HG02870 (cell line): Measurements from ENCODE around the gene PDGFC.

Source experiments
- ATAC-seq: cut with Tn5 transposase; IDR thresholded peaks from one replicate; pipeline ENCODE4 v1.9.1; 2021; ENCODE audit warnings: mild to moderate bottlenecking, moderate library complexity; ENCODE audit not compliant: unreplicated experiment

PDGFC gene

GRCh38 chr4:156792462-156793085 lies 179.0 kb downstream of the PDGFC start:
- no peak for ATAC-seq

- ATAC-seq: no peak
These were observed 180.7 kb downstream of the PDGFC start for GRCh38 chr4:156790866-156791265.

- ATAC-seq: no peak
These were observed 182.8 kb downstream of the PDGFC start for GRCh38 chr4:156788782-156789181.

- no peak for ATAC-seq
These were observed 184.9 kb downstream of the PDGFC start for GRCh38 chr4:156786713-156787112.

GRCh38 chr4:156784970-156785369 lies 186.6 kb downstream of the PDGFC start:
- ATAC-seq: no peak

GRCh38 chr4:156783966-156784365 lies 187.6 kb downstream of the PDGFC start:
- no peak for ATAC-seq

- ATAC-seq: no peak
These were observed 189.1 kb downstream of the PDGFC start for GRCh38 chr4:156782491-156782890.

GRCh38 chr4:156781852-156782251 lies 189.7 kb downstream of the PDGFC start:
- no peak for ATAC-seq

GRCh38 chr4:156779774-156780173 lies 191.8 kb downstream of the PDGFC start:
- no peak for ATAC-seq

GRCh38 chr4:156779042-156779441 lies 192.6 kb downstream of the PDGFC start:
- ATAC-seq: no peak

- ATAC-seq: no peak
These were observed 193.0 kb downstream of the PDGFC start for GRCh38 chr4:156778606-156779005.

- ATAC-seq: no peak
These were observed 193.5 kb downstream of the PDGFC start for GRCh38 chr4:156778093-156778492.

GRCh38 chr4:156775813-156776212 lies 195.8 kb downstream of the PDGFC start:
- no peak for ATAC-seq

- ATAC-seq: no peak
These were observed 197.2 kb downstream of the PDGFC start for GRCh38 chr4:156774422-156774821.

GRCh38 chr4:156773648-156774357 lies 197.8 kb downstream of the PDGFC start:
- ATAC-seq: no peak

- no peak for ATAC-seq
These were observed 200.3 kb downstream of the PDGFC start for GRCh38 chr4:156771171-156771837.

GRCh38 chr4:156770140-156770539 lies 201.5 kb downstream of the PDGFC start:
- no peak for ATAC-seq

- ATAC-seq: no peak
These were observed 203.6 kb downstream of the PDGFC start for GRCh38 chr4:156767911-156768415.

- no peak for ATAC-seq
These were observed 204.8 kb downstream of the PDGFC start for GRCh38 chr4:156766846-156767245.

- no peak for ATAC-seq
These were observed 206.3 kb downstream of the PDGFC start for GRCh38 chr4:156765277-156765676.

- ATAC-seq: no peak
These were observed 206.8 kb downstream of the PDGFC start for GRCh38 chr4:156764846-156765245.

- ATAC-seq: no peak
These were observed 207.5 kb downstream of the PDGFC start for GRCh38 chr4:156764145-156764544.
